HG03432 (cell line): Measurements from ENCODE around the gene SGMS1.

Experiments used
- ATAC-seq: cut with Tn5 transposase; IDR thresholded peaks from one replicate; pipeline ENCODE4 v1.9.1; 2021; ENCODE audit warnings: mild to moderate bottlenecking, moderate library complexity; ENCODE audit not compliant: unreplicated experiment

SGMS1 gene

DNA sequence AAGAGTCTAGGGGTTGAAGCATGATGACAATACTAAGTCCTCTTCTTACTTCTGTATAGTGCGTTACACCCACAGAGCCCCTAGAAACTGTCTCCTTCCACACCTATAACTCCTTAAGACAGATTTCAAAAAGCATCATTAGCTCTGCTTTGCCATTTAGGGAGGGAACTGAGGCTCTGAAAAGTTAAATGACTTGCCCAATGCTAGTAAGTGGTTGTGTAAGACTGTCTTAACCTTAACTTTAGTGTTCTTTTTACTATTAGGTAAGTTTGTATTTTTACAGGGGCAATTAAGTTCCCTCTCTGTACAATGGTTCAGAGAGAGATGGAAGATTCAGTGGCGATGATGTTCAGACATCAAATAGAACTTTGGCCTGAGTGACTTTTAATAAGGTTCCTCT is 299.7 kb downstream of the SGMS1 start:
- no peak for ATAC-seq

DNA sequence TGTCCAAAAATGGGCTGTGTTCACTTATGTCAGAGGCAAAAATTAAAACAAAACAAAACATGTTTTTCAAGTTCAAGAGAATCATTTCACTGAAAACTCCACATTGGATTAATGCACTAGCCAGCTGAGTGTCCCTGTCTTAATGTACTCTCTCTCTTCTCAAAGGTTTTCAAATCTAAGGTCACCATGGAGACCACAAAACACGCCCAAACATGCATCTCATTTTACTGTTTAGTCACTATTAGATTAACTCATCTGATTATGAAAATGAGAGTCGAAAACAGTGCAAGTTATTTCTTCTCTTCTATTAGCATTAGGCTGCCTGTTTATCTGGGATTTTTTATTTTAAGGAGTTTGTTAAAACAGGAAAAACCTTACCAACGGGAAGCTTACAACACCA is 301.7 kb downstream of the SGMS1 start:
- ATAC-seq = peak; percentile 34

GRCh38 chr10:50318129-50318528 is 305.6 kb downstream of the SGMS1 start:
- ATAC-seq = no peak

- ATAC-seq = no peak
These were observed 306.8 kb downstream of the SGMS1 start for GRCh38 chr10:50316695-50317648.

- ATAC-seq = no peak
These were observed 307.6 kb downstream of the SGMS1 start for GRCh38 chr10:50316174-50316573.

DNA sequence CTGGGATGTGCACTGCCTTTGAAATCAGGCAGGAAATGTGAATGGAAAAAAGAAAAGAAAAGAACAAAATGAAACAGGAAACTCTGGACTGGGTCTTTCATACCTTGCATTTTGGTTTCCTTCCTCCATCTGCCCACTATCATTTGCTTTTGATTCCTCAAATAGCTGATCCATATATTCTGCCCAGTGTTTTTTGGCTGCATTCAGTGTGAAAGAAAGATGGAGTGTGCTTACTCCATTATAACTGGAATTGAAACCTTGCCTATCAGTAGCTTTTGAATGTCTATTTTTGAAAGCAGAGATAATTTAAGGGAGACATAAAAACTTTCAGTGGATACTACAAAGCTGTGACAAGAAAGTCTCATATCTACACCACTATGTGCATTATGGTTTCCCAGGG is 308.3 kb downstream of the SGMS1 start:
- ATAC-seq = no peak

DNA sequence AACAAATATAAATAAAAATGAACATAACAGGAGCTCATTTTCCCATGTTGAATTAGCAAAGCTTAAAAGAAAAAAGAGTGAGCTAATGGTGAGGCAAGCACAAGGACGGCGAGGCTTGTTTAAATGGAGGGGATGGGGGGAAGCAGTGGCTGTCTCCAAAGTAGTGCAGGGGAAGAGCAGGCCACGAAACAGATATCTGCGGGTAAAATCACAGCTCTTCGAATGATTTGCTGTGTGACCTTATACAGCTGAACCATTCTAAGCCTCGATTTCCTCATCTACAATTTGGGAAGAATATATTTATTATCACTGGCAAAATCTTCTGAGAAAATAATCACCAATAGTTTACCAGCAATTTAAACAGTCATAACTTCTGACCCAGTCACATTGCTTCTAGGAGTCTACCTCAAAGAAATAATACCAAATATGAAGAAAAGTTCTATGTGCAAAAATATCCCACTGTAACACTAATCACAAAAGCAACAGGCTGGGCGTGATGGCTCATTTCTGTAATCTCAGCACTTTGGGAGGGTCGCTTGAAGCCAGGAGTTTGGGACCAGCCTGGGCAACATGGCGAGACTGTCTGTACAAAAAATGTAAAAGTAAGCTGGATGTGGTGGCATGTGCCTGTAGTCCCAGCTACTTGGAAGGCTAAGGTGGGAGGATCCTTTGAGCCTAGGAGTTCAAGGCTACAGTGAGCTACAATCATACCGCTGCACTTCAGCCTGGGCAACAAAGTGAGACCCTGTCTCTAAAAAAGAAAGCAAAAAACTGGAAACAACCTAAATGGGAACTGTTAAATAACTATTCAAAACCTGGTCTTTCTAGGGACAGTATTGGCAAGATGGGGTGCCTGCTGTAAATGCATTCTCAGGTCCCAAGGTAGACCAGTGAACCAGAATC is 309.3 kb downstream of the SGMS1 start:
- ATAC-seq = no peak

- no peak for ATAC-seq
These were observed 311.0 kb downstream of the SGMS1 start for GRCh38 chr10:50312464-50313437.

DNA sequence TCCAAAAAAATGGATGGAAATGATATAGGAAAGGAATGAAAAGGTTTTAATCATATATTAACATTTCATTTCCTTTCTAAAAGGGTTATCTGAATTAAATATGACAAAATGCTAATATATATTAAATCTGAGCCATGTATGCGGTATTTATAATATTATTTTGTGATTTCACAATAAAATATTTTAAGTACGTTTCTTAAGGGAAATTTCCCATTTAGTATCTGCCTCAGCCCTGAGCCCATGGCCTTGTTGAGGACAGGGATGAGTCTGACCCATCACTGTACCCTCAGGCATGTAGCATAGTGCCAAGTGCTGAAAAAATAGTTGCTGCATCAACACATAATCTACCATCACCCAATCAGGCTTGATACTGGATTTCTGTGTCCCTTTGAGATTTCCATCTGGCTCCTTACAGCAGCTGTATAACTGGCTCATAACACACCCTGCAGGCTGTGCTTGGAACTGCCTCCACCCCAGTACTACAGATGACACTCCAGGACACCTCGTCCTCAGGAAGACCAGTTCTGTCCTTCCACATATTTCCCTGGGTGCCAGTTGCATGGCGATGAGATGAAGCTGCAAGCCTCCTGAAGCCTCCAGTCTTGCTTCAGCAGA is 313.1 kb downstream of the SGMS1 start:
- no peak for ATAC-seq

- no peak for ATAC-seq
These were observed 314.4 kb downstream of the SGMS1 start for GRCh38 chr10:50309342-50309741.

GRCh38 chr10:50304660-50305059 is 319.1 kb downstream of the SGMS1 start:
- ATAC-seq = no peak

DNA sequence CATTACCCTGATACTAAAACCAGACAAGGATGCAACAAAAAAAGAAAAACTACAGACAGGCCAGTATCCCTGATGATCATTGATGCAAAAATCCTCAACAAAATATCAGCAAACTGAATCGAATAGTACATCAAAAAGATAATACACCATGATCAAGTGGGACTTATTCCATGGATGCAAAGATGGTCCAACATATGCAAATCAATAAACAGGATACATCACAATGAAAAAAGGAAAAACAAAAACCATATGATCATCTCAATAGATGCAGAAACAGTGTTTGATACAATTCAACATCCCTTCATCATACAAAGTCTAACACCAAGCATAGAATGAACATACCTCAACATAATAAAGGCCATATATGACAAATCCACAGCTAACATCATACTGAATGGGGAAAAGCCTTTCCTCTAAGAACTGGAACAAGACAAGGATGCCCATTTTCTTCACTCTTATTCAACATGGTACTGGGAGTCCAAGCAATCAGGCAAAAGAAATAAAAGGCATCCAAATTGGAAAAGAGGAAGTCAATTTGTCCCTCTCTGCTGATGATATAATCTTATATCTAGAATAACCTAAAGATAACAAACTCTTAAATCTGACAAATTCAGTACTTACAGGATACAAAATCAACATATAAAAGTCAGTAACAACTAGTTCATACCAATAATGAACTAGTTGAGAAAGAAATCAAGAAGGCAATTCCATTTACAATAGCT is 323.6 kb downstream of the SGMS1 start:
- no peak for ATAC-seq

DNA sequence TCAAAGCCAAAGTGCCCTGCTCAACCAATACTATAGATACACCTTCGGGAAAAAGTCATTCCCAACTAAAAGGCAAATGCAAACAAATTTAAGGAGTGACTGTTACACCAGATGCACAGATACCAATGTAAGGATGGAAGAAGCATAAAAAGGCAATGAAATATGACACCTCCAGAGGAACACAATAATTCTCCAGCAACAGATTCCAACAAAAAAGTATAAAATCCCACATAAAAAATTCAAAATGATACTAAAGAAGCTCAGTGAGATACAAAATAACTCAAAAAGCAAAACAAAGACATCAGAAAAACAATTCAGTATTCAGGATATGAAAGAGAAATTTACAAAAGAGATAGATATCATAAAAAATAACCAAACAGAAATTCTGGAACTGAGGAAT is 328.4 kb downstream of the SGMS1 start:
- ATAC-seq = no peak

- peak; percentile 25 for ATAC-seq
These were observed 329.2 kb downstream of the SGMS1 start for GRCh38 chr10:50294582-50294981.

DNA sequence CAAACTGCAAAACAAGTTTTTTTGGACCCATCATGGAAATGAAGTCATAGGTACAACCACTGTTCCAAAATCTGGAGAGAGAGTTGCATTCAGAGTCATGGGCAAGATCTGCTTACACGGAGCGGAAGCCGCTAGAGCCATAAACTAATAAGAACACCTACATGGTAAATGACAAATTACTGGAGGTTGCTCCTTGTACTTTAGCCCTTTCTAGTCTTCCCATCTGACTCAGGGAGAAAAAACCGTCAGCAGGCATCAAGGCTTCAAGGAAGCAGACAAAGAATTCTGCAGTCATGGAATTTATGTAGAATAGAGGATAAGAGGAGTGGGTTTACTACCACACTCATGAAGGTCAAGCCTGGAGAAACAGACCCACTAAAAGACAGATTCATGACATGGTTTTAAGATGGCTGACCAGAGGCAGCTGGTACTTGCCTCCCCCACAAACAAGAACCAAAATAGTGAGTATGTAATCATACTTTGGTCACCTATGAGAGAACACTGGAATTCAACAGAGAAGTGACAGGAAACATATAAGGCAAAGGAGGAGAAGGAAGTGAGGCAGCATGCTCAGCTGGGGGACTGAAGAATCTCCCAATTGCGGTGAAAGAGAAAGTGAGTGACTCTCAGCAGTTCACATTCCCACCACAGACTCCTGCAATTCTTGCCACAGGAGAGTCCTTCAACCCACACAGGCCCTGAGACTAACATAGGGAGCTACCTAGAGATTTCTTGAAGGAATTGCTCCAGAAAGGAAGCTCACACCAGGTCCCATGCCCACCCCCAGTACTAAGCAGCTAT is 330.0 kb downstream of the SGMS1 start:
- ATAC-seq = peak; percentile 45

DNA sequence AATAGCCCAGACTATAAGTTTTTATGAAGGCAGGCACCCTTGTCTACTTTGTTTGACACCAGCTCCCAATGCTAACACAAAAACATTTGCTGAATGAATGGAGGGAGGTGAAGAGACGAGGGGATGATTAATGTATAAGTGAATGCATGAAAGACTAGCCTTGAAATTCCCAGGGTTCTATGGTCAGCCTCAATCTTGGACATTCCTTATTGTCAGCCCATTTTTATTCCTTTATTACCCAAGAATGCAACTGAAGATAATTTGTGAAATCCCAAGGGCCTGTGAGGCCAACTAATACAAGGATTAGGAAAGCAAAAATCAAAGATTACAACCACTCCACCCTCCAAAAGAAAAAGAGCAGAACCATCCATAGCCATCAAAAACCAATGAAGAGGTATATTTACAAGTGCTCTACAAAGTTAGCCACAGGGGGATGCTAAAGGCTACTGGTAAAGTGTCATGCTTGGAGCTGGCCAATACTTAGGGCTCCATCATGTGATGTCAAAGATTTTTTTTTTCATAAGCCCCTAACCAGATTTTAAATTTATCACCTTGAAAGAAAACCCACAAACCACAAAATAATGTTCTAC is 332.4 kb downstream of the SGMS1 start:
- no peak for ATAC-seq

DNA sequence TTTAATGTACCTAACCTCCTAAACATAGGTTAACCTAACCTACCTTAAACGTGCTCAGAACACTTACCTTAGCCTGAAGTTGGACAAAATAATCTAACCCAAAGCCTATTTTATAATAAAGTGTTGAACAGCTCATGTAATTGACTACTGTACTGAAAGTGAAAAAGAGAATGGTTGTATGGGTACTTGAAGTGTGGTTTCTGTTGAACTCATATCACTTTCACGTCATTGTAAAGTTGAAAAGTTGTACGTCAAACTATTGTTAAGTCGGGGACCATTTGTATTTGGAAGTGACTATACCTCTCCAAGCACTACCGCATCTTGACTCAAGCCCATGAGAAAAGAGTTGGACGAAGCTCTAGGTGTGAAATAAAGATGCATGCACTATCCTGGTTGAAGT is 334.6 kb downstream of the SGMS1 start:
- no peak for ATAC-seq
